ENCODE measurements around the gene TYMS.

Gene TYMS

GRCh38 chr18:657311-658000 is at the start of gene TYMS:
TSS of gene TYMS (plus strand) at chr18:657653. CDS start at chr18:657743, 90 bp downstream.
- DNase-seq (ENCODE audit: low read depth) = peak; percentile 1

GRCh38 chr18:607930-608329 is 49.5 kb upstream of the TYMS start:
- no peak for DNase-seq (ENCODE audit: low read depth)

GRCh38 chr18:610214-610928 is 47.1 kb upstream of the TYMS start:
- DNase-seq (ENCODE audit: low read depth) = no peak

GRCh38 chr18:612156-612555 is 45.3 kb upstream of the TYMS start:
- no peak for DNase-seq (ENCODE audit: low read depth)

GRCh38 chr18:614193-614592 is 43.3 kb upstream of the TYMS start:
- no peak for DNase-seq (ENCODE audit: low read depth)

- DNase-seq (ENCODE audit: low read depth) = no peak
Observed at GRCh38 chr18:615092-615521, 42.3 kb upstream of the TYMS start.

GRCh38 chr18:615773-616172 is 41.7 kb upstream of the TYMS start:
- no peak for DNase-seq (ENCODE audit: low read depth)

GRCh38 chr18:616380-616995 is 41.0 kb upstream of the TYMS start:
- no peak for DNase-seq (ENCODE audit: low read depth)

- DNase-seq (ENCODE audit: low read depth) = no peak
Observed at GRCh38 chr18:617970-618504, 39.4 kb upstream of the TYMS start.

GRCh38 chr18:618618-619017 is 38.8 kb upstream of the TYMS start:
- no peak for DNase-seq (ENCODE audit: low read depth)

GRCh38 chr18:621291-622043 is 36.0 kb upstream of the TYMS start:
- no peak for DNase-seq (ENCODE audit: low read depth)

- no peak for DNase-seq (ENCODE audit: low read depth)
Observed at GRCh38 chr18:622289-622688, 35.2 kb upstream of the TYMS start.

- DNase-seq (ENCODE audit: low read depth) = peak; percentile 42
Observed at GRCh38 chr18:623761-624620, 33.5 kb upstream of the TYMS start.

GRCh38 chr18:627231-627630 is 30.2 kb upstream of the TYMS start:
- no peak for DNase-seq (ENCODE audit: low read depth)

- no peak for DNase-seq (ENCODE audit: low read depth)
Observed at GRCh38 chr18:629269-630150, 27.9 kb upstream of the TYMS start.

GRCh38 chr18:631560-631959 is 25.9 kb upstream of the TYMS start:
- no peak for DNase-seq (ENCODE audit: low read depth)

- no peak for DNase-seq (ENCODE audit: low read depth)
Observed at GRCh38 chr18:634551-635045, 22.9 kb upstream of the TYMS start.

GRCh38 chr18:635171-635570 is 22.3 kb upstream of the TYMS start:
- no peak for DNase-seq (ENCODE audit: low read depth)

- DNase-seq (ENCODE audit: low read depth) = no peak
Observed at GRCh38 chr18:641224-641623, 16.2 kb upstream of the TYMS start.

- no peak for DNase-seq (ENCODE audit: low read depth)
Observed at GRCh38 chr18:644395-645004, 13.0 kb upstream of the TYMS start.

Measured in activated T-cell treated with anti-CD3 and anti-CD28 coated beads for 1 hour (primary cell).